ENCODE data around the gene STARD9. TPM values are rescaled to one million over a fixed set of nuclear protein-coding genes. Genes with fewer than 3 reads are reported as not detected.

Gene STARD9
- total and polyA plus RNA-seq, 8 donors = 9.4 to 22.6 (median 18.8) TPM

DNA sequence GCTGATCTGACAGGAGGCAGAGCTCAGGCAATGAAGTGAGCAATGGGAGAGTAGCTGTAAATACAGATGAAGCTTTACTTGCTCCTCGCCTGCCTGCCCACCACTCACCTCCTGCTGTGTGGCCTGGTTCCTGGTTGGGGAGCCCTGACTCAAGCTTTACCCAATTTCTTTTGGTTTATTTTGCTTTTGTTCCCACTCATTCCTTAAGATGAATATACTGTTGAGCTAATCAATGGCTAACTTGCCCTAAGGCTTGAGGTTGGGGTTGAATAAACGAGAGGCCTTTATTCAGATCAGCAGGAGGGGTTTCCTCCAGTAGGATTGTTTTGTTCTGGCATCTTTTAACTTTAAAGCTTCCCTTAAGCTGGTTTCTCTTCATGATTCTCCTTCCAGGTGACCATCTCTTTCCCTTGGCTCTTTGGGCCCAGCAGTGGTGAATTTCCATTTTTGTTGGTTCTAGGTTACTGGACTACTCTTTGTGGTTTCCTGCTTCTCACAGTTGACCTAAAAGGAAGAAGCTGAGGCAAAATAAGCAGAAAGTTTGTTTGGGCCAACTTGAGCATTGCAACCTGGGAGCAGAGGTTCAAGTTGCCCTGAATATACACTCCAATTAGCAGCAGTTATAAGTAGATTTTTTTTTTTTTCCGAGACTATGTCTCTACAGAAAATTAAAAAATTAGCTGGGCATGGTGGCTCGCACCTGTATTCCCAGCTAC is 44.4 kb downstream of the STARD9 start:
- Histone ChIP-seq H3K27me3 (no peaks in the 10 kb centered on the region), H3K9me3 (no peaks in the 10 kb centered on the region), H3K4me3 (no peak overlapping the region), H3K36me3 (no peaks in the 10 kb centered on the region), H3K4me1 (no peaks in the 10 kb centered on the region), H3K27ac (no peak overlapping the region)
- TF ChIP-seq, protein P1, sequence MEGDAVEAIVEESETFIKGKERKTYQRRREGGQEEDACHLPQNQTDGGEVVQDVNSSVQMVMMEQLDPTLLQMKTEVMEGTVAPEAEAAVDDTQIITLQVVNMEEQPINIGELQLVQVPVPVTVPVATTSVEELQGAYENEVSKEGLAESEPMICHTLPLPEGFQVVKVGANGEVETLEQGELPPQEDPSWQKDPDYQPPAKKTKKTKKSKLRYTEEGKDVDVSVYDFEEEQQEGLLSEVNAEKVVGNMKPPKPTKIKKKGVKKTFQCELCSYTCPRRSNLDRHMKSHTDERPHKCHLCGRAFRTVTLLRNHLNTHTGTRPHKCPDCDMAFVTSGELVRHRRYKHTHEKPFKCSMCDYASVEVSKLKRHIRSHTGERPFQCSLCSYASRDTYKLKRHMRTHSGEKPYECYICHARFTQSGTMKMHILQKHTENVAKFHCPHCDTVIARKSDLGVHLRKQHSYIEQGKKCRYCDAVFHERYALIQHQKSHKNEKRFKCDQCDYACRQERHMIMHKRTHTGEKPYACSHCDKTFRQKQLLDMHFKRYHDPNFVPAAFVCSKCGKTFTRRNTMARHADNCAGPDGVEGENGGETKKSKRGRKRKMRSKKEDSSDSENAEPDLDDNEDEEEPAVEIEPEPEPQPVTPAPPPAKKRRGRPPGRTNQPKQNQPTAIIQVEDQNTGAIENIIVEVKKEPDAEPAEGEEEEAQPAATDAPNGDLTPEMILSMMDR (IDR thresholded peaks at IDR 0.05) = no peak
- intact Hi-C loops (cut with DNase I) = no loop called here
- ATAC-seq (no peak), DNase-seq (no peak)

DNA sequence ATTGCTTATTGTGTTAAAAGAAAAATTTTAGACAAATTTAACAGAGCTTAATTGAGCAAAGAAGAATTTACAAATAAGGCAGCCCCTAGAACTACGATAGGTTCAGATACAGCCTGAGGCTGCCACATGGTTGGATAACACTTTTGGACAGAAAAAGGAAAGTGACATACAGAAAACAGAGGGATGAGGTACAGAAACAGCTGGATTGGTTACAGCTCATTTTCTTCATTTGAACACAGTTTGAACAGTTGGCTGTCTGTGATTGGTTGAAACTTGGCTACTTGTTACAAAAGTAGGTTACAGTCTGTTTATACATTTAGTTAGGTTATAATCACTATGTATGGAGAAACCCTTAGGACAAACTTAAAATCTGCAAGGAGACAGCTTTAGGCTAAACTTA is 46.0 kb downstream of the STARD9 start:
- H3K9me3 ChIP-seq = no peaks in the 10 kb centered on the region
- H3K27ac ChIP-seq = no peak overlapping the region
- H3K36me3 ChIP-seq = no peaks in the 10 kb centered on the region
- TF ChIP-seq, protein P1 (IDR thresholded peaks at IDR 0.05) = no peak
- no peak for DNase-seq
- H3K27me3 ChIP-seq = no peaks in the 10 kb centered on the region
- no peak overlapping the region for H3K4me3 ChIP-seq
- intact Hi-C loops (cut with DNase I) = no loop called here
- no peak for ATAC-seq
- H3K4me1 ChIP-seq = no peaks in the 10 kb centered on the region

DNA sequence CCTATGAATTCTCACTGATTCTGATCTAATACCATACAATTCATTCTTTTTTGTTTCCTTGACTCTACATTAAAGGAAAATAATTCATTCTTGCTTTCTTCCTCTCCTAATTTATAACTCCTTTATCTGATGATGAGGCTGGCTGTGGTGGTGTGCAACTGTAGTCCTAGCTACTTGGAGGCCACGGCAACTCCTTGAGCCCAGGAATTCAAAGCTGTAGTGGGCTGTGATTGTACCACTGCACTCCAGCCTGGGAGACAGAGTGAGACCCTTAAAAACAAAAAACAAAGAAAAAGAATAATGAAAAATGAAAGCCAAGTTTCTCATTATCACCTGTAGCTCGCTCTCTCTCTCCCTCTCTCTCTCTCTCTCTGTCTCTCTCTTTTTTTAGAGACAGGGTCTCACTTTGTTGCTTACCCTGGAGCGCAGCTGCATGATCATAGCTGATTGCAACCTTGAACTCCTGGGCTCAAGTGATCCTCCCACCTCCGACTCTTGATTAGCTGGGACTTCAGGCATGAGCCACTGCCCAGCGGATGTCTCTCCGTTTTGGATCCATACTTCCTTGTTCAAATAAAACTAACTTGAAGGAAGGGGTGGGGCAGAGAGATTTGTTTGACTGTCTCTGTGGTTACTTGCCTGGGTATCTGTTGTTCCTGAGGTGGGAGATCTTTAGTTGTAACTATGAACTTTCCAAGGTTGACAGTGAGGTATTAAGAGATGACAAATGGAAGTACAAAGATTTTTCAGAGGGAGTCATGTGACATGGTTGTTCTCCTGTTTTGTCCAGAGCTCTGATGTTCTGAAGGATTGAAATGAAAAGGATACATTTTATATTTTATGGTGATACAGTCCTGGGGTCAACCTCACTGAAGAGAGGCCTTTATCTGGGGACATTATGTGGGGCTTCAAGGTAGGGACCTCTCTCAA is 46.9 kb downstream of the STARD9 start:
- DNase-seq (no peak), ATAC-seq (no peak)
- intact Hi-C loops (cut with DNase I) = no loop called here
- TF ChIP-seq, protein P1 (IDR thresholded peaks at IDR 0.05) = no peak
- H3K27ac ChIP-seq = no peak overlapping the region
- H3K4me3 ChIP-seq = no peak overlapping the region
- H3K9me3 ChIP-seq = no peaks in the 10 kb centered on the region
- H3K27me3 ChIP-seq = no peaks in the 10 kb centered on the region
- H3K4me1 ChIP-seq = no peaks in the 10 kb centered on the region
- no peaks in the 10 kb centered on the region for H3K36me3 ChIP-seq

- Histone ChIP-seq H3K36me3 (no peaks in the 10 kb centered on the region), H3K9me3 (no peaks in the 10 kb centered on the region), H3K27me3 (no peaks in the 10 kb centered on the region), H3K4me1 (no peaks in the 10 kb centered on the region), H3K27ac (no peak overlapping the region), H3K4me3 (no peak overlapping the region)
- no peak for DNase-seq
- TF ChIP-seq, protein P1 (IDR thresholded peaks at IDR 0.05) = no peak
- ATAC-seq = no peak
- intact Hi-C loops (cut with DNase I) = no loop called here
These were observed 48.5 kb downstream of the STARD9 start for GRCh38 chr15:42623951-42624350.

DNA sequence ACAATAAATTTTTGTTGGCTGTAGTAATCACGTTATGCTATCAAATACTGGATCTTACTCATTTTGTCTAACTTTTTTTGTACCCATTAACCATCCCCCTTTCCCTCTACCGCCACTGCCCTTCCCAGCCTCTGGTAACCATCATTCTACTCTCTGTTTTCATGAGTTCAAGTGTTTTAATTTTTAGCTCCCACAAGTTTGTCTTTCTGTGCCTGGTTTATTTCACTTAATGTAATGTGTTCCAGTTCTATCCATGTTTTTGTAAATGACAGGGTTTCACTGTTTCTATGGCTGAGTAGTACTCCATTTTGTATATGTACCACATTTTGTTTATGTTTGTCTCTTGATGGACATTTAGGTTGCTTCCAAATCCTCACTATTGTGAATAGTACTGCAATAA is 52.1 kb downstream of the STARD9 start:
- Histone ChIP-seq H3K4me1 (no peaks in the 10 kb centered on the region), H3K27ac (no peak overlapping the region), H3K9me3 (no peaks in the 10 kb centered on the region), H3K27me3 (no peaks in the 10 kb centered on the region), H3K4me3 (no peak overlapping the region), H3K36me3 (no peaks in the 10 kb centered on the region)
- TF ChIP-seq, protein P1 (IDR thresholded peaks at IDR 0.05) = no peak
- DNase-seq = no peak
- ATAC-seq = no peak
- intact Hi-C loops (cut with DNase I) = no loop called here

All from left lung (tissue), 10 donors.